ENCODE measurements around the gene ARHGAP26. TPM values are rescaled to one million over a fixed set of nuclear protein-coding genes. Genes with fewer than 3 reads are reported as not detected.

The ARHGAP26 gene
- total and polyA plus RNA-seq, 2 donors (not counting 1 experiment from before 2014, with no cell fraction given): 4.1 to 6.8 TPM

DNA sequence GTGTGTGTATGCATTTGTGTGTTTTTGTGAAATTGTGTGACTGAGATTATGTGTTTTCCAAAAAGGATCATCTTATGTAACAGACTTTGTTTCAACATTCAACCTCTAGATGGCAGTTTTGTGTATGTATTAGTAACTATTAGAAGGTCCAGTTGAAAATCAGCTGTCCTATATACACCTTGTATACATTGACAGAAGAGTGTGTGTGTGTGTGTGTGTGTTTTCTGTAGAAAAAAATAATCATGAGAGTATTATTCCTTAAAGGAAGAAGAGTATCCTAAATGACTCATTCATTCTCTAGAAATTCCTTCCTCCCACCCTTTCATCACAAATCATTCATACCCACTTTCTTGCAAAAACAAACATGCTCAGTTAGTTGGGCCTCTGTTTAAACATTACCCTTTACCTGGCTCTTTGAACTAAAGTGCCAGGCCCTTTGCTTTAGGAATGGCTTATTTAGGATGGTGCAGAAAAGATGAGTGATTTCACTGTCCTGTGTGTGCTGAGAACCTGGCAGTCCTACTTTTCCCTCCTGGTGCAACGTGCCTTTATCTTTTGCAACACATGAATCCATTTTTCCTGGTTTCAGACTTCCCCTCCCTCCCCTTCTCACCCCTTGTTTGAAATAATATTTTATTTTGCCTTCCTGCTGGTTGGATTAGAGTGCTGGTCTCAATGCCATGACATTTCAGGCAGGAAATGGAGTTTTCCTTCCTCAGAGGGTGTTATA is 152.2 kb downstream of the ARHGAP26 start:
- no peak for TF ChIP-seq EZH2 (IDR thresholded peaks at IDR 0.05; ENCODE audit: low read length, missing control alignments)
- TF ChIP-seq, protein P1, sequence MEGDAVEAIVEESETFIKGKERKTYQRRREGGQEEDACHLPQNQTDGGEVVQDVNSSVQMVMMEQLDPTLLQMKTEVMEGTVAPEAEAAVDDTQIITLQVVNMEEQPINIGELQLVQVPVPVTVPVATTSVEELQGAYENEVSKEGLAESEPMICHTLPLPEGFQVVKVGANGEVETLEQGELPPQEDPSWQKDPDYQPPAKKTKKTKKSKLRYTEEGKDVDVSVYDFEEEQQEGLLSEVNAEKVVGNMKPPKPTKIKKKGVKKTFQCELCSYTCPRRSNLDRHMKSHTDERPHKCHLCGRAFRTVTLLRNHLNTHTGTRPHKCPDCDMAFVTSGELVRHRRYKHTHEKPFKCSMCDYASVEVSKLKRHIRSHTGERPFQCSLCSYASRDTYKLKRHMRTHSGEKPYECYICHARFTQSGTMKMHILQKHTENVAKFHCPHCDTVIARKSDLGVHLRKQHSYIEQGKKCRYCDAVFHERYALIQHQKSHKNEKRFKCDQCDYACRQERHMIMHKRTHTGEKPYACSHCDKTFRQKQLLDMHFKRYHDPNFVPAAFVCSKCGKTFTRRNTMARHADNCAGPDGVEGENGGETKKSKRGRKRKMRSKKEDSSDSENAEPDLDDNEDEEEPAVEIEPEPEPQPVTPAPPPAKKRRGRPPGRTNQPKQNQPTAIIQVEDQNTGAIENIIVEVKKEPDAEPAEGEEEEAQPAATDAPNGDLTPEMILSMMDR (conservative IDR thresholded peaks at IDR 0.05 in 1 of 2, IDR thresholded peaks at IDR 0.05 in 1 of 2; ENCODE audit: low read depth in 1 of 2, low read length in 2 of 2): peak in 1 of 2 donors; percentile 39
- Histone ChIP-seq H3K4me3 (replicated peaks in 1 of 4; ENCODE audit: control extremely low read depth in 1 of 4, insufficient read depth in 1 of 4, low read depth in 3 of 4, low read length in 4 of 4) (no peak overlapping the region), H3K9ac (ENCODE audit: insufficient read depth, low read length) (no peak overlapping the region), H3K4me2 (ENCODE audit: extremely low read depth, insufficient read depth, low read length) (no peak overlapping the region), H3K36me3 (ENCODE audit: control insufficient read depth, insufficient read depth, low read length) (no peaks in the 10 kb centered on the region), H3K27me3 (ENCODE audit: control insufficient read depth, insufficient read depth, low read length) (no peaks in the 10 kb centered on the region), H2AFZ (ENCODE audit: low read length) (no peak overlapping the region), H4K20me1 (ENCODE audit: control insufficient read depth, extremely low read depth, insufficient read depth, low read length) (no peaks in the 10 kb centered on the region), H3K4me1 (ENCODE audit: control insufficient read depth, extremely low read depth, insufficient read depth, low read length) (peaks cover 4% of the 10 kb centered on the region), H3K79me2 (ENCODE audit: control insufficient read depth, insufficient read depth, low read length) (no peaks in the 10 kb centered on the region), H3K27ac (ENCODE audit: insufficient read depth, low read length) (no peak overlapping the region), H3K9me3 (ENCODE audit: control insufficient read depth, insufficient read depth, low read depth, low read length) (no peaks in the 10 kb centered on the region)
- peak; percentile 50 to 77 for DNase-seq (ENCODE audit: low read depth in 2 of 2)

DNA sequence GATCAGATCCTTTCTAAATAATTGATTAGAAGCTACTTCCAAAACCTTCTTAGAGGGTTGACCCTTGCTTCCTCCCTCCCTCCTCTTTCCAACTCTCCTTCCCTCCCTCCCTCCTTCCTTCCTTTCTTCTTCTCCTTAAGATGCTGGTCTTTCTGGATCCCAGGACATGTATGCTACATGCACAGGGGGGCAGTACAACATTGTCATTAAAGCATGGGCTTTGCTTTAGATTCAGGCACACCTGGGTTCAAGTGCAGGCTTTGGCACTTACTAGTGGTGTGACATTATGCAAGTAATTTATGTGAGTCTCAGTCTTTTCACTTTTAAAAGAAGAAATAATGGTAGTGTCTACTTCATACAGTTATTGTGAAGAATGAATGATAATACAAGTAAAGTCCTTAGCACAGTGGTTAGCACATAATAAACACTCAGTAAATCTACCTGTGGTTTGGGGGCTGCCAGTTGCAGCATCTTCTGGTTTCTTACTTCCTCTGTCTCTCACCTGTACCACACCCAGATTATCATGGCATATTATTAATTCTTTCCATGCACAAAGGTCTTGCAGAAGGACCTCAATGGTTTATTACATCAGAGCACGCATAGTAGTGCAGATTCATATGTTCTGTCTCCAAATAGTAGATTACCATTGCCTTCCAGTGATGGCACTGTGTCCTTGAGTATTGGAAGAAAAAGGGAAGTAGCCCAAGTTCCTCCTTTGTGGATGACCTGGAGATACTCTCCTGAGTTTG is 154.1 kb downstream of the ARHGAP26 start:
- H3K79me2 ChIP-seq (ENCODE audit: control insufficient read depth, insufficient read depth, low read length): no peaks in the 10 kb centered on the region
- DNase-seq (ENCODE audit: low read depth in 2 of 2): peak; percentile 29 to 43
- TF ChIP-seq, protein P1 (conservative IDR thresholded peaks at IDR 0.05 in 1 of 2, IDR thresholded peaks at IDR 0.05 in 1 of 2; ENCODE audit: low read depth in 1 of 2, low read length in 2 of 2): peak in 1 of 2 donors; percentile 26
- TF ChIP-seq EZH2 (IDR thresholded peaks at IDR 0.05; ENCODE audit: low read length, missing control alignments): no peak

DNA sequence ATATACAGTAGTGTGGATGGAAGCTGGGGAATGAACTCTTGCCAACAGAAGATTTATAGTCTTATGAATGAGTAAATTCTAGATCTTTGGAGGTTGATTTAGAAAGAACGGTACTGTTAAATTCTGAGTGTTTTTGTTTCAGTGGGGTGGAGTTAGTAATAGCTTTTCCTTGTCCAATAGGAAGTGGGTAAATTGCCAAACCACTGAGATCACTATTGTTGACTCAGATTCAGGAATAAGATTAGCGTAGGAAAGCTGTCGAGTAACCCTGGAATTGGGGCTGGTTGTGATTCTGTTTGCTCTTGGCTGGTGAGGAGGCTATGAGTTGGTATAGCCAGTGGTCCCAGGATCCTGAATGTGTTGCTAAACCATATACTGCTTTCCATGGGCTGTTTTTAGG is 155.6 kb downstream of the ARHGAP26 start:
- Histone ChIP-seq H3K27me3 (ENCODE audit: control insufficient read depth, insufficient read depth, low read length) (no peaks in the 10 kb centered on the region), H3K4me1 (ENCODE audit: control insufficient read depth, extremely low read depth, insufficient read depth, low read length) (peaks cover 4% of the 10 kb centered on the region), H3K4me2 (ENCODE audit: extremely low read depth, insufficient read depth, low read length) (peak overlapping the region; percentile 29), H2AFZ (ENCODE audit: low read length) (no peak overlapping the region), H3K9ac (ENCODE audit: insufficient read depth, low read length) (no peak overlapping the region), H3K27ac (ENCODE audit: insufficient read depth, low read length) (no peak overlapping the region), H3K79me2 (ENCODE audit: control insufficient read depth, insufficient read depth, low read length) (no peaks in the 10 kb centered on the region), H3K36me3 (ENCODE audit: control insufficient read depth, insufficient read depth, low read length) (no peaks in the 10 kb centered on the region), H3K4me3 (replicated peaks in 1 of 4; ENCODE audit: control extremely low read depth in 1 of 4, insufficient read depth in 1 of 4, low read depth in 3 of 4, low read length in 4 of 4) (no peak overlapping the region), H3K9me3 (ENCODE audit: control insufficient read depth, insufficient read depth, low read depth, low read length) (no peaks in the 10 kb centered on the region), H4K20me1 (ENCODE audit: control insufficient read depth, extremely low read depth, insufficient read depth, low read length) (no peaks in the 10 kb centered on the region)
- peak; percentile 87 to 89 for DNase-seq (ENCODE audit: low read depth in 2 of 2)
- TF ChIP-seq, protein P1 (conservative IDR thresholded peaks at IDR 0.05 in 1 of 2, IDR thresholded peaks at IDR 0.05 in 1 of 2; ENCODE audit: low read depth in 1 of 2, low read length in 2 of 2): no peak
- no peak for TF ChIP-seq EZH2 (IDR thresholded peaks at IDR 0.05; ENCODE audit: low read length, missing control alignments)

More for the DNA sequence above, 154.1 kb downstream of the ARHGAP26 start:
- H3K9ac ChIP-seq (ENCODE audit: insufficient read depth, low read length): no peak overlapping the region
- no peaks in the 10 kb centered on the region for H3K9me3 ChIP-seq (ENCODE audit: control insufficient read depth, insufficient read depth, low read depth, low read length)
- H2AFZ ChIP-seq (ENCODE audit: low read length): no peak overlapping the region
- H3K36me3 ChIP-seq (ENCODE audit: control insufficient read depth, insufficient read depth, low read length): no peaks in the 10 kb centered on the region
- H3K27me3 ChIP-seq (ENCODE audit: control insufficient read depth, insufficient read depth, low read length): no peaks in the 10 kb centered on the region
- no peak overlapping the region for H3K27ac ChIP-seq (ENCODE audit: insufficient read depth, low read length)
- H3K4me2 ChIP-seq (ENCODE audit: extremely low read depth, insufficient read depth, low read length): no peak overlapping the region
- no peaks in the 10 kb centered on the region for H4K20me1 ChIP-seq (ENCODE audit: control insufficient read depth, extremely low read depth, insufficient read depth, low read length)
- H3K4me1 ChIP-seq (ENCODE audit: control insufficient read depth, extremely low read depth, insufficient read depth, low read length): peaks cover 4% of the 10 kb centered on the region
- no peak overlapping the region for H3K4me3 ChIP-seq (replicated peaks in 1 of 4; ENCODE audit: control extremely low read depth in 1 of 4, insufficient read depth in 1 of 4, low read depth in 3 of 4, low read length in 4 of 4)
